ENCODE data around the gene DMD.

DNA sequence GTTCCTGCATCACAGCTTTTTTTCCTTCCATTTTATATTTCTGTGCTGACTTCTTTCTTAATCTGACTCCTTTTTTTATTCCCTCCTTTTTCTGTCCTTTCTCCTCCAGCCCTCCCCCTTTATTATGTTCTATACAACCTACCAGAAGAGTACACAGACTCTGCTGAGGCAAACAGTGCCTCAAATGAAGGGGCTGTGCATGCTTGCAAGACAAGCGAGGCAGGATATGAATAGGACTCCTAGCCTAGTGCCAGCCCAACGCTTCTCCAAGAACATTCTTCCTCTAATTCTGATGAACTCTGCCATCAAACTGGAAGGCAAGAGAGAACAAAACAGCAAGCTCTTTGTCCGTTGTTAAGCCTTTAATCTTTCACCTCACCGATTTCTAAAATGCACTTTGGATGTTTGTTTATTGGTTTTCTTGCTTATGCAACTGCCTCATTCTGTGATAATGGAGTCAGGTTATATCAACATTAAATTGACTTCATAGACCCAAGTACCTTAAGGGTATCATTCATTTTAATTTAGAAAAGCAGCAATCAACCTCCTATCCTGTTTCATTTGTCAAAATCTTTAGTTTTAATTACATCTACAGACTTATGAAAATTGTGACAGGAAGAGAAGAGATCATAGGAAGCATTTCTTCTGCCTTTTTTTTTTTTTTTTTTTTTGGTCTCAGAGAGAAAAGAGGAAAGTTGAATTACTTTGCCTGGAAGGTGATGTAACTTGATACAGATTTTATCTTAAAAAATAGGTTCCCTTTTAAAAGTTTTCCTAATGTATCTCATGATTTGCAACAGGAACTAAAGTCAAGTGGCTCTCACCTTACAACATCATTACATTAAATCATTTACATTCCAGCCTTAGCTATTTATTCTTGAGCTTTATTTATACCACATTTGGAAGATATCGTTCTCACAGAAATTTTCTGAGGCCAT lies 1854.8 kb downstream of the DMD start:
- TF ChIP-seq, protein P1, sequence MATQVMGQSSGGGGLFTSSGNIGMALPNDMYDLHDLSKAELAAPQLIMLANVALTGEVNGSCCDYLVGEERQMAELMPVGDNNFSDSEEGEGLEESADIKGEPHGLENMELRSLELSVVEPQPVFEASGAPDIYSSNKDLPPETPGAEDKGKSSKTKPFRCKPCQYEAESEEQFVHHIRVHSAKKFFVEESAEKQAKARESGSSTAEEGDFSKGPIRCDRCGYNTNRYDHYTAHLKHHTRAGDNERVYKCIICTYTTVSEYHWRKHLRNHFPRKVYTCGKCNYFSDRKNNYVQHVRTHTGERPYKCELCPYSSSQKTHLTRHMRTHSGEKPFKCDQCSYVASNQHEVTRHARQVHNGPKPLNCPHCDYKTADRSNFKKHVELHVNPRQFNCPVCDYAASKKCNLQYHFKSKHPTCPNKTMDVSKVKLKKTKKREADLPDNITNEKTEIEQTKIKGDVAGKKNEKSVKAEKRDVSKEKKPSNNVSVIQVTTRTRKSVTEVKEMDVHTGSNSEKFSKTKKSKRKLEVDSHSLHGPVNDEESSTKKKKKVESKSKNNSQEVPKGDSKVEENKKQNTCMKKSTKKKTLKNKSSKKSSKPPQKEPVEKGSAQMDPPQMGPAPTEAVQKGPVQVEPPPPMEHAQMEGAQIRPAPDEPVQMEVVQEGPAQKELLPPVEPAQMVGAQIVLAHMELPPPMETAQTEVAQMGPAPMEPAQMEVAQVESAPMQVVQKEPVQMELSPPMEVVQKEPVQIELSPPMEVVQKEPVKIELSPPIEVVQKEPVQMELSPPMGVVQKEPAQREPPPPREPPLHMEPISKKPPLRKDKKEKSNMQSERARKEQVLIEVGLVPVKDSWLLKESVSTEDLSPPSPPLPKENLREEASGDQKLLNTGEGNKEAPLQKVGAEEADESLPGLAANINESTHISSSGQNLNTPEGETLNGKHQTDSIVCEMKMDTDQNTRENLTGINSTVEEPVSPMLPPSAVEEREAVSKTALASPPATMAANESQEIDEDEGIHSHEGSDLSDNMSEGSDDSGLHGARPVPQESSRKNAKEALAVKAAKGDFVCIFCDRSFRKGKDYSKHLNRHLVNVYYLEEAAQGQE (IDR thresholded peaks at IDR 0.05; ENCODE audit: insufficient read depth in 1 of 2, low read depth in 2 of 2, low read length in 1 of 2), result no peak
- TF ChIP-seq, protein P2, sequence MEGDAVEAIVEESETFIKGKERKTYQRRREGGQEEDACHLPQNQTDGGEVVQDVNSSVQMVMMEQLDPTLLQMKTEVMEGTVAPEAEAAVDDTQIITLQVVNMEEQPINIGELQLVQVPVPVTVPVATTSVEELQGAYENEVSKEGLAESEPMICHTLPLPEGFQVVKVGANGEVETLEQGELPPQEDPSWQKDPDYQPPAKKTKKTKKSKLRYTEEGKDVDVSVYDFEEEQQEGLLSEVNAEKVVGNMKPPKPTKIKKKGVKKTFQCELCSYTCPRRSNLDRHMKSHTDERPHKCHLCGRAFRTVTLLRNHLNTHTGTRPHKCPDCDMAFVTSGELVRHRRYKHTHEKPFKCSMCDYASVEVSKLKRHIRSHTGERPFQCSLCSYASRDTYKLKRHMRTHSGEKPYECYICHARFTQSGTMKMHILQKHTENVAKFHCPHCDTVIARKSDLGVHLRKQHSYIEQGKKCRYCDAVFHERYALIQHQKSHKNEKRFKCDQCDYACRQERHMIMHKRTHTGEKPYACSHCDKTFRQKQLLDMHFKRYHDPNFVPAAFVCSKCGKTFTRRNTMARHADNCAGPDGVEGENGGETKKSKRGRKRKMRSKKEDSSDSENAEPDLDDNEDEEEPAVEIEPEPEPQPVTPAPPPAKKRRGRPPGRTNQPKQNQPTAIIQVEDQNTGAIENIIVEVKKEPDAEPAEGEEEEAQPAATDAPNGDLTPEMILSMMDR (IDR thresholded peaks at IDR 0.05), result no peak
- no peak for TF ChIP-seq SIN3A (IDR thresholded peaks at IDR 0.05; ENCODE audit: borderline replicate concordance, insufficient read depth, low read depth, low read length)

All from Panc1 (cell line).